Activated naive CD4-positive, alpha-beta T cell treated with anti-CD3 and anti-CD28 coated beads, Interleukin-2, amount 50 U/mL, for 24 hours (primary cell): Measurements from ENCODE around the gene RAC3.
A peak's percentile ranks its signal among the peaks of the same experiment; 100 is the strongest.

ENCODE experiments used
- H3K27ac Mint-ChIP-seq: one replicate; pipeline ENCODE4 v1.8.0; 2021; ENCODE audit warnings: mild to moderate bottlenecking, mixed read lengths
- H3K27me3 Mint-ChIP-seq: one replicate; pipeline ENCODE4 v1.8.0; 2021; ENCODE audit warnings: mixed read lengths
- H3K36me3 Mint-ChIP-seq: one replicate; pipeline ENCODE4 v1.8.0; 2021; ENCODE audit warnings: mixed read lengths
- H3K4me1 Mint-ChIP-seq: one replicate; pipeline ENCODE4 v1.8.0; 2021; ENCODE audit warnings: mixed read lengths
- H3K4me3 Mint-ChIP-seq: one replicate; pipeline ENCODE4 v1.8.0; 2021; ENCODE audit warnings: mild to moderate bottlenecking, mixed read lengths
- H3K9me3 Mint-ChIP-seq: one replicate; pipeline ENCODE4 v1.8.0; 2021; ENCODE audit warnings: mixed read lengths

Gene RAC3

GRCh38 chr17:82031303-82031884, at the start of gene RAC3:
Gene RAC3 (plus strand): TSS chr17:82031678. CDS start chr17:82031762, 84 bp downstream.
- peaks cover 18% of the 10 kb centered on the region for H3K4me1 Mint-ChIP-seq
- no peaks in the 10 kb centered on the region for H3K36me3 Mint-ChIP-seq
- H3K4me3 Mint-ChIP-seq, result peak within 1 kb of the TSS; percentile 88
- H3K9me3 Mint-ChIP-seq, result no peaks in the 10 kb centered on the region
- no peaks in the 10 kb centered on the region for H3K27me3 Mint-ChIP-seq
- peak within 1 kb of the TSS; percentile 59 for H3K27ac Mint-ChIP-seq

GRCh38 chr17:81983011-81983638, 48.4 kb upstream of the RAC3 start:
- Mint-ChIP-seq H3K27me3 (no peaks in the 10 kb centered on the region), H3K36me3 (peaks cover 6% of the 10 kb centered on the region), H3K27ac (no peak overlapping the region), H3K4me3 (no peak overlapping the region), H3K9me3 (no peaks in the 10 kb centered on the region), H3K4me1 (peaks cover 31% of the 10 kb centered on the region)

GRCh38 chr17:81983639-81984373, 47.7 kb upstream of the RAC3 start:
- Mint-ChIP-seq H3K4me1 (peaks cover 28% of the 10 kb centered on the region), H3K27me3 (no peaks in the 10 kb centered on the region), H3K9me3 (no peaks in the 10 kb centered on the region), H3K4me3 (no peak overlapping the region), H3K36me3 (peaks cover 6% of the 10 kb centered on the region), H3K27ac (no peak overlapping the region)

- Mint-ChIP-seq H3K27ac (no peak overlapping the region), H3K4me3 (no peak overlapping the region)
Measured at GRCh38 chr17:81984773-81985410, 46.6 kb upstream of the RAC3 start.

GRCh38 chr17:81986606-81987005, 44.9 kb upstream of the RAC3 start:
- peaks cover 6% of the 10 kb centered on the region for H3K36me3 Mint-ChIP-seq
- peaks cover 12% of the 10 kb centered on the region for H3K4me1 Mint-ChIP-seq
- no peaks in the 10 kb centered on the region for H3K27me3 Mint-ChIP-seq
- H3K9me3 Mint-ChIP-seq, result no peaks in the 10 kb centered on the region
- peak overlapping the region; percentile 41 for H3K27ac Mint-ChIP-seq
- H3K4me3 Mint-ChIP-seq, result no peak overlapping the region

More at GRCh38 chr17:81984773-81985410, 46.6 kb upstream of the RAC3 start:
- H3K27me3 Mint-ChIP-seq, result no peaks in the 10 kb centered on the region
- H3K4me1 Mint-ChIP-seq, result peaks cover 17% of the 10 kb centered on the region
- no peaks in the 10 kb centered on the region for H3K9me3 Mint-ChIP-seq
- peaks cover 6% of the 10 kb centered on the region for H3K36me3 Mint-ChIP-seq

- peaks cover 11% of the 10 kb centered on the region for H3K4me1 Mint-ChIP-seq
- no peak overlapping the region for H3K4me3 Mint-ChIP-seq
- peak overlapping the region; percentile 41 for H3K27ac Mint-ChIP-seq
- no peaks in the 10 kb centered on the region for H3K9me3 Mint-ChIP-seq
- H3K27me3 Mint-ChIP-seq, result no peaks in the 10 kb centered on the region
- H3K36me3 Mint-ChIP-seq, result peaks cover 6% of the 10 kb centered on the region
Measured at GRCh38 chr17:81987161-81987770, 44.2 kb upstream of the RAC3 start.

GRCh38 chr17:81990836-81991683, 40.4 kb upstream of the RAC3 start:
- H3K4me1 Mint-ChIP-seq, result peaks cover 5% of the 10 kb centered on the region
- H3K27me3 Mint-ChIP-seq, result no peaks in the 10 kb centered on the region
- no peaks in the 10 kb centered on the region for H3K36me3 Mint-ChIP-seq
- no peak overlapping the region for H3K4me3 Mint-ChIP-seq
- H3K27ac Mint-ChIP-seq, result peak overlapping the region; percentile 65
- H3K9me3 Mint-ChIP-seq, result no peaks in the 10 kb centered on the region

GRCh38 chr17:81991684-81992305, 39.7 kb upstream of the RAC3 start:
- Mint-ChIP-seq H3K27ac (peak overlapping the region; percentile 65), H3K36me3 (no peaks in the 10 kb centered on the region), H3K4me1 (peaks cover 5% of the 10 kb centered on the region), H3K4me3 (no peak overlapping the region), H3K9me3 (no peaks in the 10 kb centered on the region), H3K27me3 (no peaks in the 10 kb centered on the region)

- Mint-ChIP-seq H3K9me3 (no peaks in the 10 kb centered on the region), H3K36me3 (no peaks in the 10 kb centered on the region), H3K27me3 (no peaks in the 10 kb centered on the region), H3K27ac (no peak overlapping the region), H3K4me3 (no peak overlapping the region), H3K4me1 (peaks cover 5% of the 10 kb centered on the region)
Measured at GRCh38 chr17:81992306-81993102, 39.0 kb upstream of the RAC3 start.

GRCh38 chr17:81993729-81994592, 37.5 kb upstream of the RAC3 start:
- Mint-ChIP-seq H3K27me3 (no peaks in the 10 kb centered on the region), H3K4me3 (no peak overlapping the region), H3K9me3 (no peaks in the 10 kb centered on the region), H3K27ac (no peak overlapping the region), H3K4me1 (peaks cover 5% of the 10 kb centered on the region), H3K36me3 (no peaks in the 10 kb centered on the region)

- Mint-ChIP-seq H3K9me3 (no peaks in the 10 kb centered on the region), H3K4me3 (no peak overlapping the region), H3K36me3 (no peaks in the 10 kb centered on the region), H3K27me3 (no peaks in the 10 kb centered on the region), H3K27ac (no peak overlapping the region), H3K4me1 (peaks cover 5% of the 10 kb centered on the region)
Measured at GRCh38 chr17:81994593-81995462, 36.6 kb upstream of the RAC3 start.

GRCh38 chr17:81995463-81996231, 35.8 kb upstream of the RAC3 start:
- H3K9me3 Mint-ChIP-seq, result no peaks in the 10 kb centered on the region
- no peak overlapping the region for H3K4me3 Mint-ChIP-seq
- peaks cover 2% of the 10 kb centered on the region for H3K4me1 Mint-ChIP-seq
- H3K27ac Mint-ChIP-seq, result no peak overlapping the region
- H3K27me3 Mint-ChIP-seq, result no peaks in the 10 kb centered on the region
- H3K36me3 Mint-ChIP-seq, result no peaks in the 10 kb centered on the region
